ENCODE measurements around the gene CD38. TPM values are rescaled to one million over a fixed set of nuclear protein-coding genes. Genes with fewer than 3 reads are reported as not detected.

The CD38 gene
- total RNA-seq, 2 experiments from 2014 or later, result 88.8 to 93.4 TPM

DNA sequence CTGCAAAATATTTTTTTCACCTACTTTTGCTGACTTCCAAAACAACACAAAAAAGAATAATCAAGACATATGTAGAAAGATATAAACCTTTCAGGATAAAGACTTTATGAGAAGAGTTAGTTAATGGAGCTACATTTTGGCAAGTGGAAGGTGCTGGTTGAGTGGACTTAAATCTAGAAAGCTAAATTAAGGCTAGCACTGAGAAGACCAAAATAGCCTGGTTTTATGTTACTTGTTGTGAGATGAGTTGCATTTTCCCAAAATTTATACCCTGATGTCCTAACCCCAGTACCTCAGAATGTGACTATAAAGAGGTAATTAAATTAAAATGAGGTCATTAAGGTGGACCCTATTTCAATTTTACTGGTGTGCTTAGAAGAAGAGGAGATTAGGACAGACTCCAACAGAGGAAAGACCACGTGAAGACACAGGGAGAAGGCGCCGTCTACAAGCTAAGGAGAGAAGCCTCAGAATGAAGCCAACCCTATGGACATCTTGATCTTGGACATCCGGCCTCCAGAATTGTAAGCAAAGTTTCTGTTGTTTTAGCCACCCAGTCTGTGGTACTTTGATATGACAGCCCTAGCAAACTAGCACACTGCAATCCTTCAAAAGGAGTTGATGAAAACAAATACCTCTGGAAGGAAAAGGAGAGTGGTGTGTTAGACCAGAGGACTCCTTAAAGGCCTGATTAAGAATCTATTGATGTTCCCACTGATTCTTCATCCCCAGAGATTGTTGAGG is 93.0 kb downstream of the CD38 start:
- no peaks in the 10 kb centered on the region for H3K27me3 Mint-ChIP-seq (ENCODE audit: low read depth)
- no peak overlapping the region for H3K4me3 Mint-ChIP-seq
- no peak overlapping the region for H3K27ac Mint-ChIP-seq
- peaks cover 8% of the 10 kb centered on the region for H3K9me3 Mint-ChIP-seq (ENCODE audit: insufficient read depth)
- no peak for DNase-seq
- ATAC-seq, result no peak
- no peaks in the 10 kb centered on the region for H3K4me1 Mint-ChIP-seq (ENCODE audit: low read depth)
- POLR2A ChIA-PET, result no interaction called here
- no peaks in the 10 kb centered on the region for H3K36me3 Mint-ChIP-seq (ENCODE audit: low read depth)
- CTCF ChIA-PET, result interaction anchor here (1.2 to 2.1 kb wide), 2 partner anchors 10 to 12 kb away, joined by 4 to 12 read pairs; no protein-coding TSS in a partner anchor

DNA sequence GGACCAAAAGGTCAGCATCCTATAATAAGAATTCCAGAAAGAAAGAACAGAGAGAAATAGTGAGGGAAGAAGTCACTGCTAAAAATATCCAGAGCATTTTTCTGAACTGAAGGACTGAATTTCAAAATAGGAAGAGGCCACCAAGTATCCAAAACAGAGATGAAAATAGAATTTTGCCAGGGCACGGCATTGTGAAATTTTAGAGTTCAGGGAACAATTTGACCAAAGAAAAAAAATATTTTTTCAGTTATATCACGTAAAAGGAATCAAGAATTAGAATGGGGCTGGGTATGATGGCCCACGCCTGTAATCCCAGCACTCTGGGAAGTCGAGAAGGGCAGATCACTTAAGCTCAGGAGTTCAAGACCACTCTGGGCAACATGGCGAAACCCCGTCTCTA is 95.0 kb downstream of the CD38 start:
- CTCF ChIA-PET, result interaction anchor here (0.9 kb wide), 1 partner anchor 9 kb away, joined by 3 read pairs; no protein-coding TSS in a partner anchor
- no peaks in the 10 kb centered on the region for H3K27me3 Mint-ChIP-seq (ENCODE audit: low read depth)

DNA sequence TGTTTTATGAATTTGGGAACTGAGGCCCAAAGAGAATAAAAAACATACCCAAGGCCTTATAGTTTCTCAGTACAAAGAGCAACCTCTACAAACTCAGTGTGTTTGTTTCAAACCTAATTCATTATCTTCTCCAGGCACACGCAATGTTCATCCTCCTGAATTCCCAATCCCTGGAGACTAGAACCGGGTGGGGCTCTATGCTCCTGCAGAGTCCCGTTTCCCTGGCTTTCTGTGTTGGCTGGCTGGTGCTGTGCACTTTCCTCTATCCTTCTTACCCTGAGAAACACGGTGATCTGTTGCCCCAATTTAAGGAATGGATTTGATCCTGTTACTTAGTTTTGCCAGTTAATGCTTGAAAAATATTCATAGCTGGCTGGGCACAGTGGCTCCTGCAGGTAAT is 96.5 kb downstream of the CD38 start:
- POLR2A ChIA-PET, result no interaction called here
- Mint-ChIP-seq H3K27ac (no peak overlapping the region), H3K36me3 (ENCODE audit: low read depth) (no peaks in the 10 kb centered on the region), H3K4me3 (no peak overlapping the region), H3K27me3 (ENCODE audit: low read depth) (no peaks in the 10 kb centered on the region), H3K9me3 (ENCODE audit: insufficient read depth) (peaks cover 12% of the 10 kb centered on the region), H3K4me1 (ENCODE audit: low read depth) (no peaks in the 10 kb centered on the region)
- CTCF ChIA-PET, result no interaction called here
- DNase-seq (no peak), ATAC-seq (no peak)

More for the DNA sequence above, 95.0 kb downstream of the CD38 start:
- Mint-ChIP-seq H3K4me3 (no peak overlapping the region), H3K27ac (no peak overlapping the region), H3K36me3 (ENCODE audit: low read depth) (no peaks in the 10 kb centered on the region), H3K4me1 (ENCODE audit: low read depth) (no peaks in the 10 kb centered on the region), H3K9me3 (ENCODE audit: insufficient read depth) (peaks cover 12% of the 10 kb centered on the region)
- POLR2A ChIA-PET, result no interaction called here
- DNase-seq, result no peak
- ATAC-seq, result no peak

DNA sequence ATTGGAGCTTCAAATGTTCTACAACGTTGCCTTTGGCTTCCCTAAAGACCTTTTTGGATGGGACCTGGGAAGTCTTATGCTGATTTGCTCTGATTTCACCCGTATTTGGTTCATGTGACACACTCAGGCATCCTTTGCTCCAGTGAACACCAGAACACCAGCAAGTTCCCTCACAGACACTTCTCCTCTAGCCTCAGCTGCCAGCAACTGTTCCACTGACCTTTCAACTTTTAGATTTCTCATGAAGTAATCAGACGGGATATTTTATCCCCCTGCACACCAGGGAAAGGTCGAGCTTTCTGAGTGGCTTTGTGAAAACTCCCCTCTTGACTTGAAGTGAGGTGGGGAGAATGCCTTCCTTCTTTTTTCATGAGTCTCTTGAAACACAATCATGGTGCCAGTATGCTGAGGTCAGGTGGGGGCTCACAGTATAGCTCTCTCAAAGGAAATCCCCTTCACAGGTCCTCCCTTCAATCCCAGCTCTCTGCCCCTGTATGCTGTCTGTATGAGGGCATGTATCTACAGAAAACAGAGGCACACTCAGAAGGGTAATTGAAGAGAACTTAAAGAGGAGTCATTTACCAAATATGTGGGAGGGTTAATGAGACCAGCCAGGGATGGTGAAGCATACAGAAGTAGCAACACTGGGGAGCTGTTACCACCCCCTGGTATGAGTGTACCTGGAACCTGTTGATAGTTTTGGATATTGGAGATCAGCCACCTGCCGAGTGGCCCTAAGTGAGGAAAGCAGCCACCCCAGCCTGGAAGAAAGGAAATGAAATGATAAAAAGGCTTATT is 97.7 kb downstream of the CD38 start:
- ChIA-PET CTCF (no interaction called here), POLR2A (no interaction called here)
- DNase-seq (no peak), ATAC-seq (no peak)
- Mint-ChIP-seq H3K27me3 (ENCODE audit: low read depth) (no peaks in the 10 kb centered on the region), H3K9me3 (ENCODE audit: insufficient read depth) (peaks cover 12% of the 10 kb centered on the region), H3K36me3 (ENCODE audit: low read depth) (no peaks in the 10 kb centered on the region), H3K4me1 (ENCODE audit: low read depth) (no peaks in the 10 kb centered on the region), H3K27ac (no peak overlapping the region), H3K4me3 (no peak overlapping the region)

DNA sequence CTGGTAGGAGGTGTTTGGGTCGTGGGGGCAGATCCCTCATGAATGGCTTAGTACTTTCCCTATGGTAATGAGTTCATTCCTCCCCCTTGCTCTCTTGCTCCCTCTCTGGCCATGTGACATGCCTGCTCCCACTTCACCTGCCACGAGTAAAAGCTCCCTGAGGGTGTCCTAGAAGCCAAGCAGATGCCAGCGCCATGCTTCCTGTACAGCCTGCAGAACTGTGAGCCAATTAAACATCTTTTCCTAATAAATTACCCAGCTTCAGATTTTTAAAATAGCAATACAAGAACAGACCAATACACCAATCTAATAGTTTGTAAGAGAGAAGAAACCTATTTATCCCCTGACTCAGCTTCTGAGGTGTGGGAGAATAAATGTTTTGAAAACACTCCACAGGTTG is 99.9 kb downstream of the CD38 start:
- Mint-ChIP-seq H3K4me1 (ENCODE audit: low read depth) (peaks cover 3% of the 10 kb centered on the region), H3K36me3 (ENCODE audit: low read depth) (no peaks in the 10 kb centered on the region), H3K27ac (no peak overlapping the region), H3K27me3 (ENCODE audit: low read depth) (peaks cover 2% of the 10 kb centered on the region), H3K9me3 (ENCODE audit: insufficient read depth) (peaks cover 7% of the 10 kb centered on the region), H3K4me3 (no peak overlapping the region)
- POLR2A ChIA-PET, result no interaction called here
- DNase-seq (no peak), ATAC-seq (no peak)
- CTCF ChIA-PET, result interaction anchor here (1.6 kb wide), 1 partner anchor 78 kb away, joined by 8 read pairs; no protein-coding TSS in a partner anchor

DNA sequence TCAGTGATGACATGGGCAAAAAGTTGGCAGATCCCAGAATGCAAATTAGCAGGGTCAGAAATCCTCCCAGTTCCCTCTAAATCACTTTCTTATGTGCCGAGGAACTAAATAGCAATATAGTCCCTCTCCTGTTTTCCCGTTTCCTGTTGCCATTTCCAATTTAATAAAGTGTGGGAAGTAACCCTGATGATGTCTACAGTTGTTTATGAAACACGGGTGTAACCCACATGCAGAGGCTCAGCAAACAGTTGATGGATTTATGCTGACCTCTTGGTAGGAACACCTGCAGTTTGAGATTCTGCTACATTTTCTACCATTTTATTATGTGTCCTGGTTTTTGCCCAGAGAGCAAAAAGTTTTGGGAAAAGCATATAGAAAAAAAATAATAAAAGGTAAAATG is 103.7 kb downstream of the CD38 start:
- no peak for ATAC-seq
- CTCF ChIA-PET, result interaction anchor here (0.8 to 6.1 kb wide), 23 partner anchors 8 to 194 kb away, joined by 3 to 158 read pairs (median 12); partner anchors contain the start of gene FGFBP2

DNA sequence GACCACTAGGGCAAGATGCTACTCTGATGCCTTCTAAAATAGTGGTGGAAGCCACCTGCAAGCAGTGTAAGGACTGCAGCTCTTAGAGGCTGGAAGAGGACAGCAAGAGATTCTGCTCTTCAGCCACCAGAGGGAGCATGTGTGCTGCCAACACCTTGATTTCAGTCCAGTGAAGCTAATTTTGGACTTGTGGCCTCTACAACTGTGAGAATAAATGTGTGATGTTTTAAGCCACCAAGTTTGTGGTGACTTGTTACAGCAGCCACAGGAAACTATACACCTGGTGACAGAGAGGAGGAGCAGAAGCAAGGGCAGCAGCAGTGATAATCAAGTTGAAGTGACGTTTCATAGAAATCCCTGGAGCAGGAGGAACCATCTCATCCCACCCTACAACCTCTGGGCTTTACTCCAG is 104.6 kb downstream of the CD38 start:
- Mint-ChIP-seq H3K36me3 (ENCODE audit: low read depth) (no peaks in the 10 kb centered on the region), H3K27me3 (ENCODE audit: low read depth) (peaks cover 11% of the 10 kb centered on the region), H3K4me1 (ENCODE audit: low read depth) (peaks cover 3% of the 10 kb centered on the region), H3K9me3 (ENCODE audit: insufficient read depth) (no peaks in the 10 kb centered on the region), H3K27ac (no peak overlapping the region), H3K4me3 (no peak overlapping the region)
- POLR2A ChIA-PET, result interaction anchor here (0.8 kb wide), 1 partner anchor 81 kb away, joined by 3 read pairs; no protein-coding TSS in a partner anchor
- peak; percentile 79 for ATAC-seq
- DNase-seq, result peak; percentile 67
- CTCF ChIA-PET, result interaction anchor here (0.5 to 6.1 kb wide), 64 partner anchors 8 to 1706 kb away, joined by 3 to 158 read pairs (median 5); partner anchors contain the start of genes FGFBP1 and FGFBP2

More for the DNA sequence above, 103.7 kb downstream of the CD38 start:
- Mint-ChIP-seq H3K9me3 (ENCODE audit: insufficient read depth) (peaks cover 1% of the 10 kb centered on the region), H3K27me3 (ENCODE audit: low read depth) (peaks cover 11% of the 10 kb centered on the region), H3K4me1 (ENCODE audit: low read depth) (peaks cover 3% of the 10 kb centered on the region), H3K27ac (no peak overlapping the region), H3K36me3 (ENCODE audit: low read depth) (no peaks in the 10 kb centered on the region), H3K4me3 (no peak overlapping the region)
- POLR2A ChIA-PET, result interaction anchor here (0.5 kb wide), 1 partner anchor 51 kb away, joined by 3 read pairs; no protein-coding TSS in a partner anchor
- DNase-seq, result no peak

DNA sequence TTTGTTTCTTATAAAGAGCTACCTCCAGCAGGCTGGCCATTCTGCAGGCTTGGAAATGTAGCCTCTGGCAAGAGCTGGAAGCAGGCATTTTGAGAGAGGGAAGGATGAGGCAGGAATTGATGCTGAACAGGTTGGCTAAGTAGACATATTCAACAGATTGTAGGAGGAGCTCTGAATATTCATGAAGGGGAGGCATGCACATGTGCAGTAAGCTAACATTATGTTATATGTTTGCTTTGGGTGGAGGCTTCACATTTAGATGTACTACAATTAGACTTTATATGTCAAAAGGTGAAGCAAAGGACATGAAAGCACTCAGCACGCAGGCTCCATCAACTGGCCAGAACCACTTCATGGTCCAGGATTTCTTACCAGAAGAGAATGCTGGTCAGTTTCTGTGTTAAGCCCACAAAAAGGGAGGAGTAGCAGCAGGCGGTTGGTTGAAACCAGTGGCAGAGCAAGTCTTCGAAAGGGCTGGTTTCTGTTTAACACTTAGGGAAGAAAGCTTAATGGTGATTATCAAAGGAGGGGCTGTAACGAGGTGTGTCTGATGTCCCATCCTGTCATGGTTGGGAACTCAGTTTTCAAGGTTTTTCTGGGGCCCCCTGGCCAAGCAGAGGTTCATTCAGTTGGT is 105.6 kb downstream of the CD38 start:
- CTCF ChIA-PET, result interaction anchor here (0.8 to 6.1 kb wide), 44 partner anchors 10 to 414 kb away, joined by 3 to 158 read pairs (median 6); partner anchors contain the start of genes CC2D2A, FGFBP1 and FGFBP2
- Mint-ChIP-seq H3K4me3 (no peak overlapping the region), H3K9me3 (ENCODE audit: insufficient read depth) (no peaks in the 10 kb centered on the region), H3K27ac (no peak overlapping the region), H3K36me3 (ENCODE audit: low read depth) (no peaks in the 10 kb centered on the region), H3K4me1 (ENCODE audit: low read depth) (peaks cover 3% of the 10 kb centered on the region), H3K27me3 (ENCODE audit: low read depth) (peaks cover 11% of the 10 kb centered on the region)
- POLR2A ChIA-PET, result no interaction called here
- no peak for ATAC-seq
- no peak for DNase-seq

DNA sequence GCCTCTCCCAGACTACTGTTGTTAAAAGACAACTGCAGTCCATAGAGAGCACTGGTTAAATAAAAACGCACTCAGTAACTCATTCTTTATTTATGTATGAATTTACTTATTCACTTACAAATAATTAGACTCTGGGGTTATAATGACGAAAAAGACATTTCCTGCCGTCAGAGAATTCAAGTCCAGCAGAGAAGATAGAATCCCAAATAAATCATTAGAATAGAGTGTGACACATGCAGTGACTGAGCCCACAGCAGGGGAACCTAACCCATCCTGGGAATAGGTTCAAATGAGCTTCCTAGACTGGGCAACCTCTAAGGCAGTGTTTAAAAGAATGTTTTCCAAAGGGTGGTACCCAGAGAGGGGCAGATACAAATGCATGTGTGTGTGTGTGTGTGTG is 106.5 kb downstream of the CD38 start:
- no peaks in the 10 kb centered on the region for H3K36me3 Mint-ChIP-seq (ENCODE audit: low read depth)
- H3K9me3 Mint-ChIP-seq (ENCODE audit: insufficient read depth), result no peaks in the 10 kb centered on the region
- H3K4me1 Mint-ChIP-seq (ENCODE audit: low read depth), result peaks cover 3% of the 10 kb centered on the region
- no peak overlapping the region for H3K4me3 Mint-ChIP-seq
- no peak for DNase-seq
- no peak for ATAC-seq
- POLR2A ChIA-PET, result no interaction called here
- CTCF ChIA-PET, result interaction anchor here (1.9 to 6.1 kb wide), 2 partner anchors 19 to 69 kb away, joined by 4 to 158 read pairs; no protein-coding TSS in a partner anchor
- no peak overlapping the region for H3K27ac Mint-ChIP-seq
- H3K27me3 Mint-ChIP-seq (ENCODE audit: low read depth), result peaks cover 11% of the 10 kb centered on the region

DNA sequence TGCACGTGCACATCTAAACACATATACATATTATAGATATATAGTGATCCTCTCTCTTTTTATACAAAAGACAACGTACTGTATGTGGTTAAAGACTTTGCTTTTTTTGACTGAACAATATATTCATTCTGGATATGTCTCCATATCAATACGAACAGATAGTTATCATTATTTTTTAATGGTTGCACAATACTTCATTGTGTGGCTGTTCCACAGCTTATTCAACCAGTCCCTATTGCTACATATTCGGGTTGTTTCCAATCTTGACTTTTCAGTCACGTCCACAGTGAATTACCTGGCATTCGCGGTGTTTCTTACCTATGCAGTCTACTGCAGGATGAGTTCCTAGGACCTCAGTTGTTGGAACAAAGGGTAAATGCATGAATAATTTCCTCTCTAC is 107.3 kb downstream of the CD38 start:
- Mint-ChIP-seq H3K4me1 (ENCODE audit: low read depth) (peaks cover 3% of the 10 kb centered on the region), H3K36me3 (ENCODE audit: low read depth) (no peaks in the 10 kb centered on the region), H3K27ac (no peak overlapping the region), H3K4me3 (no peak overlapping the region), H3K27me3 (ENCODE audit: low read depth) (peaks cover 12% of the 10 kb centered on the region), H3K9me3 (ENCODE audit: insufficient read depth) (no peaks in the 10 kb centered on the region)
- ATAC-seq (no peak), DNase-seq (no peak)
- ChIA-PET POLR2A (no interaction called here), CTCF (interaction anchor here (6.1 kb wide), 1 partner anchor 69 kb away, joined by 158 read pairs; no protein-coding TSS in a partner anchor)

DNA sequence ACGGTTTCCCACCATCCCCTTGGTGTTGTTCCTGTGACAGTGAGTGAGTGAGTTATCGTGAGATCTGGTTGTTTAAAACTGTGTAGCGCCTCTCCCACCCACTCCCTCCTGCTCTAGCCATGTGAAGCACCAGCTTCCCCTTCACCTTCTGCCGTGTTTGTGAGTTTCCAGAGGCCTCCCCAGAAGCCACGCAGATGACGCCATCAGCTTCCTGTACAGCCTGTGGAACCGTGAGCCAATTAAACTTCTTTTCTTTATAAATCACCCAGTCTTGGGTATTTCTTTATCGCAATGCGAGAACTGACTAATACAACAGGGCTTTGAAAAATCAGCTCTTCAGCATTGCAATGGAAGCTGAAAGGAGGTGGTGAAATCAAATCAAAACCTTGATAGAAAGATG is 110.4 kb downstream of the CD38 start:
- ATAC-seq (no peak), DNase-seq (no peak)
- Mint-ChIP-seq H3K9me3 (ENCODE audit: insufficient read depth) (no peaks in the 10 kb centered on the region), H3K27ac (no peak overlapping the region), H3K27me3 (ENCODE audit: low read depth) (peaks cover 14% of the 10 kb centered on the region), H3K4me3 (no peak overlapping the region), H3K4me1 (ENCODE audit: low read depth) (no peaks in the 10 kb centered on the region), H3K36me3 (ENCODE audit: low read depth) (no peaks in the 10 kb centered on the region)
- POLR2A ChIA-PET, result no interaction called here
- CTCF ChIA-PET, result interaction anchor here (1.4 to 3.8 kb wide), 3 partner anchors 68 to 113 kb away, joined by 3 to 16 read pairs (median 8); no protein-coding TSS in a partner anchor
